GM21737 (cell line): ENCODE measurements around the gene ONECUT3.
"Not testable (repeated sequence)": the region's sequence is repeated elsewhere in the genome, so short reads cannot be mapped to it uniquely, and the experiment has no call there.

ENCODE experiments used
- ATAC-seq: cut with Tn5 transposase; IDR thresholded peaks from one replicate; pipeline ENCODE4 v1.9.1; 2021; ENCODE audit warnings: mild to moderate bottlenecking, moderate library complexity; ENCODE audit not compliant: unreplicated experiment

ONECUT3 gene

GRCh38 chr19:1752757-1753728, at the start of gene ONECUT3:
ONECUT3 (plus strand) TSS chr19:1753506; CDS start chr19:1753663, 157 bp downstream.
- no peak for ATAC-seq

GRCh38 chr19:1704339-1704738, 49.0 kb upstream of the ONECUT3 start:
- ATAC-seq: no peak

- no peak for ATAC-seq
Observed at GRCh38 chr19:1705367-1705766, 47.9 kb upstream of the ONECUT3 start.

- ATAC-seq: not testable (repeated sequence)
Observed at GRCh38 chr19:1706646-1707045, 46.7 kb upstream of the ONECUT3 start.

GRCh38 chr19:1707240-1707639, 46.1 kb upstream of the ONECUT3 start:
- ATAC-seq: no peak

GRCh38 chr19:1713170-1713569, 40.1 kb upstream of the ONECUT3 start:
- no peak for ATAC-seq

- no peak for ATAC-seq
Observed at GRCh38 chr19:1715540-1715939, 37.8 kb upstream of the ONECUT3 start.

GRCh38 chr19:1717200-1717969, 35.9 kb upstream of the ONECUT3 start:
- no peak for ATAC-seq

- ATAC-seq: no peak
Observed at GRCh38 chr19:1717970-1718264, 35.4 kb upstream of the ONECUT3 start.

GRCh38 chr19:1718420-1719291, 34.6 kb upstream of the ONECUT3 start:
- no peak for ATAC-seq

- ATAC-seq: no peak
Observed at GRCh38 chr19:1719519-1719918, 33.8 kb upstream of the ONECUT3 start.

- ATAC-seq: no peak
Observed at GRCh38 chr19:1720237-1720636, 33.1 kb upstream of the ONECUT3 start.

GRCh38 chr19:1725100-1726064, 27.9 kb upstream of the ONECUT3 start:
- ATAC-seq: no peak

- no peak for ATAC-seq
Observed at GRCh38 chr19:1728816-1729567, 24.3 kb upstream of the ONECUT3 start.

- ATAC-seq: no peak
Observed at GRCh38 chr19:1729568-1729925, 23.8 kb upstream of the ONECUT3 start.

GRCh38 chr19:1730157-1730556, 23.1 kb upstream of the ONECUT3 start:
- no peak for ATAC-seq

- no peak for ATAC-seq
Observed at GRCh38 chr19:1734321-1734966, 18.9 kb upstream of the ONECUT3 start.

GRCh38 chr19:1736280-1736679, 17.0 kb upstream of the ONECUT3 start:
- ATAC-seq: no peak

- no peak for ATAC-seq
Observed at GRCh38 chr19:1736927-1737326, 16.4 kb upstream of the ONECUT3 start.
